ENCODE results near the gene EML4.
A peak's percentile ranks its signal among the peaks of the same experiment; 100 is the strongest.
"Not testable (repeated sequence)": the region's sequence is repeated elsewhere in the genome, so short reads cannot be mapped to it uniquely, and the experiment has no call there.

Gene EML4

GRCh38 chr2:42315844-42316470 lies 146.8 kb downstream of the EML4 start:
- DNase-seq: no peak

- no peak for DNase-seq
These were observed 147.8 kb downstream of the EML4 start for GRCh38 chr2:42316910-42317309.

GRCh38 chr2:42317486-42317885 lies 148.3 kb downstream of the EML4 start:
- no peak for DNase-seq

GRCh38 chr2:42317945-42318344 lies 148.8 kb downstream of the EML4 start:
- DNase-seq: no peak

GRCh38 chr2:42319265-42319664 lies 150.1 kb downstream of the EML4 start:
- no peak for DNase-seq

GRCh38 chr2:42321452-42322064 lies 152.4 kb downstream of the EML4 start:
- no peak for DNase-seq

- no peak for DNase-seq
These were observed 155.1 kb downstream of the EML4 start for GRCh38 chr2:42324244-42324643.

- DNase-seq: no peak
These were observed 155.8 kb downstream of the EML4 start for GRCh38 chr2:42324949-42325348.

- DNase-seq: no peak
These were observed 156.5 kb downstream of the EML4 start for GRCh38 chr2:42325609-42326008.

GRCh38 chr2:42327125-42327524 lies 158.0 kb downstream of the EML4 start:
- DNase-seq: peak; percentile 8

GRCh38 chr2:42328148-42328833 lies 159.1 kb downstream of the EML4 start:
- peak; percentile 5 for DNase-seq

GRCh38 chr2:42328923-42329322 lies 159.8 kb downstream of the EML4 start:
- DNase-seq: no peak

- DNase-seq: no peak
These were observed 160.6 kb downstream of the EML4 start for GRCh38 chr2:42329736-42330135.

- no peak for DNase-seq
These were observed 162.6 kb downstream of the EML4 start for GRCh38 chr2:42331569-42332284.

GRCh38 chr2:42332575-42332974 lies 163.4 kb downstream of the EML4 start:
- no peak for DNase-seq

- DNase-seq: no peak
These were observed 164.4 kb downstream of the EML4 start for GRCh38 chr2:42333579-42333978.

GRCh38 chr2:42334220-42334619 lies 165.1 kb downstream of the EML4 start:
- no peak for DNase-seq

- DNase-seq: not testable (repeated sequence)
These were observed 165.7 kb downstream of the EML4 start for GRCh38 chr2:42334865-42335264.

- DNase-seq: no peak
These were observed 166.5 kb downstream of the EML4 start for GRCh38 chr2:42335514-42336104.

GRCh38 chr2:42336361-42336965 lies 167.3 kb downstream of the EML4 start:
- no peak for DNase-seq

- DNase-seq: no peak
These were observed 168.2 kb downstream of the EML4 start for GRCh38 chr2:42337356-42337820.

- DNase-seq: no peak
These were observed 168.9 kb downstream of the EML4 start for GRCh38 chr2:42337846-42338566.

Data from COR-L47 (cell line).